Inflammatory macrophage treated with lipopolysaccharide for 4 hours (primary cell): ENCODE measurements around the gene ASIC3.

ENCODE experiments used
- DNase-seq: peaks from one replicate; pipeline ENCODE4 v3.0.0-alpha.2; 2020

Gene ASIC3

DNA sequence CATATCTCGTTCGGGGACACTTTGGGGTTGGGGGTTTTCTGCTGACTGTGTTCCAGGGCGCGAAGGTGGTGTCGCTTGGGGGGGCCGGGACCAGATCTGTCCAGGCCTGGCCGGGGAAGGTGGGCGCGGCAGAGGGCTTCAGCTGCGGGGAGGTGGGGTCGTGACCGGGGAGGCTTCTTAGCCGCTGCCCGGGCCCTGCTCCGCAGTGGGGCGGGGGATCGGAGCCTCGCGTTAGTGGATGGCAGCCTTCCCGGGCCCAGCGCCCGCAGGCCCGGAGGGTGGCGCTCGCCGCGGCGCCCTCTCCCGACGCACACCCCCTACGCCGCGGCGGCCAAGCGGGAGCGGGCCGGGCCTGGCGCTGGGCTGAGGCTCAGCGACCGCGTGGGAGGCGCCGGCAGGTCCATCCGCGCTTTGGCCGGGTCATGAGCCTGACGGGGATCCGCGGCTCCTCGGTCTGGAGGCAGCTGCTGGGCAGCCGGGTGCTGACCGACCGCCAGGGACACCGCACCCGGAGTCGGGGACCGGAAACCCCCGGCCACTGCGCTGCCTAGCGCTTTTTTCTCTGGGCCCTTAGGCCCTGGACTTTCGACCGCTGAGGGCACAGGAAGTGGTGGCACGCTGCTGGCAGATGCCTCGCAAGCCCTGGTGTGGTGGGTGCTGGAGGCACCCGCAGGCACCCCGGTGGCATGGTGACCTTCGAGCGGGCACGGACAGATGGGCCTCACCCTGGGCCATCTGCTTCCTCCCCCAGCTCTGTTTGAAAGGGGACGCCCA lies 39.1 kb downstream of the ASIC3 start:
- DNase-seq: peak; percentile 73

DNA sequence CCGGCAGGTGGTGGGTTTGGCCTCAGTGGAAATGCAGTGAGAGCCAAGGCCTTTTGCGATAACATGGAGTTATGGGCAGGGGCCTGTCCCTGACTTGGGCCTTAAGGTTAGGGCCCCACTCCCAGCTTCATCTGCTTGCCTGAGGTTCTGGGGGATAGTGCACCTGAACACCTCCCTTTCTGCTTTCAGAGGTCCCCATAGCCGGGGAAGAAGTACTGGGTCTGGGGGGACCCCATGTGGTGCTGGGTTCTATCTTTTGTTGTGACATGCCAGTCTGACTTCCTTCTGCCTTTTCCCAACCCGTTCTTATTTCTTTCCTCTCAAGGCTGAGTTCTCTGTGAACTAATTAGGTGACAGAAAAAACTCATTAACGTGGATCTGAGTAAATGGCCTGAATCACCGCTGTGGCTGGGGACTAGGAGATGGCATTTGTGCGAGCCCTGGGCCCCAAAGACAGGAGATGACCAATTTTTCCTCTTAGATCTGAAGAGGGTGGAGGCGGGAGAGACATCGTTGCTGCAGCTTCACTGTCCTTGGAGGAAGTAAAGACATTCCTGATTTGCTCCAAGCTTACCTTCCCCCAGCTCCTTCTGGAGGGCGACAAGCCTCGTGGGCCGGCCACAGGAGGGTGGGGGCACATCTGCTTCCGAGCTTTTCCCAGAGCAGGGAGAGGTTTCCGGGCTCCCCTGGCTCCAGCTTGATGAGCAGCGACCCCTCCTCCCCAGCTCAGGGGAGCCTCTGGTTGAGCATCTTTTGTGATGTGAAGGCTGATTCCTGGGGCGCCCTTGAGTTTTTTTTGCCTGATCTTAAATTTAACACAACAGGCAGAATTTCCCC lies 39.9 kb downstream of the ASIC3 start:
- peak; percentile 63 for DNase-seq

DNA sequence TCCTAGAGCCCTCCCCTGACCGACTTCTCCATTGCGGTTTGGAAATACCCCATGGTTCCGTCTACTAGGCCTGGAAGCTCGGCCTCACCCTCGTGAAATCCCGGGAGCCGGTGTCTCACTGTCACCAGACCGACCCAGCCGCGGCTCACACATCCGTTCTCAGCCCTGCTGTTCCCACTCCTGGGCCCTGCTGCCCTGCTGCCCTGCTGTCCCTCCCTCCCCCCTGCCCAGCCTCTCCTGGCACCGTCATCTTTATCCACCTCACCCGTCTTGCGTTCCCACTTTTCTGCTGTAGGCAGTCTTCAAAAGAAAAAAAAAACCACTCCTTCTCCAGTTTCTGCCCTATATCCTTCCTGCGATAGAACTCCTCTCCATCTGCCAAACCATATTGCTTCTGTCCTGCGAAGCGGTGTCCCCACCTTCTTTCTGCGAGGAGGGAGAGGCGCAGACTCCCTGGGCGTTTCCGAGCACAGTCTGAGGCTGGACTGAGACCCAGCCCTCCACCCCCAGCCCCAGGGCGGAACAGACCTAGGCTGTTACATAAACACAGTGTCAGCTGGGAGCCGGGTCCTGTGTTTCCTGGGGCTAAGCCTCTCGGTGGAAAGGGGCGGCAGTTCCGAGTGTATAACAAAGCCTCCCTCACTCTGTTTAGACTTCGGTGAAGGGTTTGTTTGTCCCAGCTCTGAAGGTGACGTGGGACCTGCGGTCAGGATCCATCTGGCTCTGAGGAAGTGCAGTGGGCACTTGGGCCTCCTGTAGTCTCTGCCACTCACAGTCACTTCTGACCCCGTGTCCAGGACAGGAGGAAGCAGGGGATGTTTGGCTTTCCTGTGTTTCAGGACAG lies 40.7 kb downstream of the ASIC3 start:
- peak; percentile 99 for DNase-seq

DNA sequence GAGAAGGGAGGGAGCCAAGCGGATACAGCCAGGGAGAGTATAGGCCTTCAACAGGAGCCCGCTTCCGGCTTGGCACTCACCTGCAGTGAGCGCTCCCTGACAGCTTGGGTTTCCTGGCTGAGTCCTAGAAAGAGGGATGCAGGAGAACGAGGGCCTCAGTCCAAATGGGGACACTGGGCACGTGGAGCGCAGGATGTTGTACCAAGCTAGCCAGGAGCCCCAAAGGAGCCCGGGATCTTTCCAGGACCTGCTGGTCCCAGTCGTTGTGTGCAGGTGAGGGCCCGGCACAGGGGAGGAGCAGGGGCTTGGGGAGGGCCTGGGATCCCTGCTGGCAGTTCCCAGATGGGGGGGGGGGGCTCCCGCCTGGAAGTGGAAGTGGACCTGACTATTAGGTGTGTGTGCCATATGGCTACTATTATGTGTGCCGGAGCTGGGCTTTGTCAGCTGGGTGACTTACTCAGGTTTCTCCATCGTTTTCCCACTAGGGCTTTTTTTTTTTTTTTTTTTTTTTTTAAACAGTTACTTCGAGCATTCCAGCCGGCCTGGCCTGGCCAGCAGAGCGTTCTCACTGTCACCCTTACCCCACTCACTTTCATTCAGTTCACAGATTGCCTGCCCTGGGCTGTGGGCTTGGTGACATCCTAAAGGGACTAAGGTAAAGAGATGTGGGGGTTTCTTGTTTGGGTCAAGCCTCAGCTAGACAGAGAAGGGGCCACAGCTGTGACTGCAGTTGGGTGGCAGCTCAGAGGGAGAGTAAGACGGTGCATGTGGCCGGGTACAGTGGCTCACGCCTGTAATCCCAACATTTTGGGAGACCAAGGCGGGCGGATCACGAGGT lies 41.8 kb downstream of the ASIC3 start:
- no peak for DNase-seq

DNA sequence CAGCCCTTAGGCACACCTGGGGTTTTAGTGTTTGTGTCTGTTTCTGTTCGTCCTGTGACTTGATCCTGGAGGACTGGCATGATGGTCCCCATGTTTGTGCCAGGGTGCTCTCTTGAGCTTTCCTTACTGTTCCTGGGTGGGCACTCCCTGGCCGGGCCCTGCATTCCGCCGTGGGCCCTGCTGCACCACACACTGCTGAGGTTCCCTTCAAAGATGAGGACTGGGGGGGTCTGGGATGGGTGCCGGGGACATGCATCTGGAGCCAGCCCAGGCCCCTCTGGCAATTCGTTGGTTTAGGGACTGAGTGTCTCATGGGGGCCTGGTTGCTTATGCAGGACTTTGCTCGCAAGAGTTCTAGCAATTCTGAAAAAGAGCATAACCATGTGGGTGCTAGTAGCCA lies 42.7 kb downstream of the ASIC3 start:
- no peak for DNase-seq

DNA sequence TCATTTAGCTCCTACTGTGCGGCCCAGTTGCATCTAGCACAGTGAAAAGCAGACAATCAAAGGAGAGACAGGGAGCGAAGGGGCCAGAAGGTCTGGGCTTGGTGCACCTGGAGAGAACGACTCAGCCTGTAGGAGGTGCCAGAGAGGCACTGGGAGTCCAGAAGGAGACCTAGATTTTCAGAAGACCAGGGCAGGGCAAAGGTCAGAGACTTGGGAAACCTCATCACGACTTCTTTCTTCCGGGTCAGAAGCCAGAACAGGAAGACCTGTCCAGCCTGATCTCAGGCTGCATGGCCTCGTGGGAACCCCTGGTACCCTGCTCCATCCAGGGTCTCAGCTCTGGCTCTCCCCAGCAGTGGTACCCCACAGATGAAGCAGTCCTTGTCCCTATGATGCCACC lies 43.1 kb downstream of the ASIC3 start:
- peak; percentile 82 for DNase-seq

DNA sequence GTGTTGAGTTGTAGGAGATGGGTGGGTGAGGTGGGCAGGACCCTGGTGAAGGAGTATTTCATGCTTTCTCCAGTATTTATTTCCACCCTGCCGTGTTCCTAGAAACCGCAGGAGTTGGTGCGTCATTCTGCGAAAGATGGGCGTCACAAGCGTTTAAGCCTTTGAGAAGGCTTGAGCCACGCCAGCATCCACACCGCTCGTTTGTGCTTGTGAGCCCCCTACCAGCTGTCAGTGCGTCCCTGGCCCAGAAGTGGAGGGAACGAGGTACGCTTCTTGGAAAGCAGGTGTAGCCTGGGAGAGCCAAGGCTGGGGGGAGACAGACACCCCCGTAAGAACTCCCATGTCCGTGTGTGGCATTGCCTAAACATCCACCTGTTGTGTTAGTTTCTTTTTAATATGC lies 43.7 kb downstream of the ASIC3 start:
- no peak for DNase-seq

DNA sequence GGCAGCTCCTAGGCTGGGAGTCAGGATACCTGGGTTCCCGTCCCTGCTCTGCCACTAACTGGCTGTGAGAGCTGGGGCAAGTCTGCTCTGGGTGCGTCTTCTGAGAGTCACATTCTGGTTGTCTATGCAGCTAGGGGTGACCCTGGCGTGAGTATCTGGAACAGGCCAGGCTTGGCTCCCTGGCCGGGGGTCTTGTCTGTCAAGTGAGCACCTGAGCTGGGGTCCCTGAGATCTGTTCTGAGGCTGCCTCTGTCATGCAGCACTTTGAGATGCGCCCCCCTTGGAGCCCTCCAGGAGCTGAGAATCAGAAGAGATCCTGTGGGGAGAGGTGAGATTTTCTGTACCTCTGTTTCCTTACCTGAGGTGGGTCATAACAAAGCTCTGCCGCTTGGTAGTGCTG lies 45.4 kb downstream of the ASIC3 start:
- DNase-seq: no peak

DNA sequence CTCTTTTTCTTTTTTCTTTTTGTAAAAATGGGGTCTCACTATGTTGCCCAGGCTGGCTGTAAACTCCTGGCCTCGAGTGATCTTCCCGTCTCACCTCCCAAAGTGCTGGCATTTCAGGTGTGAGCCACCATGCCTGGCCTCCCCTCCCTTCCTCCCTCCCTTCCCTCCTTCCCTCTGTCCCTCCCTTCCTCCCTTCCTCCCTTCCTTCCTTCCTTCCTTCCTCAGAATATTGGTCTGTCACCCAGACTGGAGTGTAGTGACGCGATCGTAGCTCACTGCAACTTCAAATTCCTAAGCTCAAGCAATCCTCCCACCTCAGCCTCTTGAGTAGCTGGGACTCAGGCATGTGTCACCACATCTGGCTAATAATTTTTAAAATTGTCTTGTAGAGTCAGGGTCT lies 46.3 kb downstream of the ASIC3 start:
- DNase-seq: no peak

DNA sequence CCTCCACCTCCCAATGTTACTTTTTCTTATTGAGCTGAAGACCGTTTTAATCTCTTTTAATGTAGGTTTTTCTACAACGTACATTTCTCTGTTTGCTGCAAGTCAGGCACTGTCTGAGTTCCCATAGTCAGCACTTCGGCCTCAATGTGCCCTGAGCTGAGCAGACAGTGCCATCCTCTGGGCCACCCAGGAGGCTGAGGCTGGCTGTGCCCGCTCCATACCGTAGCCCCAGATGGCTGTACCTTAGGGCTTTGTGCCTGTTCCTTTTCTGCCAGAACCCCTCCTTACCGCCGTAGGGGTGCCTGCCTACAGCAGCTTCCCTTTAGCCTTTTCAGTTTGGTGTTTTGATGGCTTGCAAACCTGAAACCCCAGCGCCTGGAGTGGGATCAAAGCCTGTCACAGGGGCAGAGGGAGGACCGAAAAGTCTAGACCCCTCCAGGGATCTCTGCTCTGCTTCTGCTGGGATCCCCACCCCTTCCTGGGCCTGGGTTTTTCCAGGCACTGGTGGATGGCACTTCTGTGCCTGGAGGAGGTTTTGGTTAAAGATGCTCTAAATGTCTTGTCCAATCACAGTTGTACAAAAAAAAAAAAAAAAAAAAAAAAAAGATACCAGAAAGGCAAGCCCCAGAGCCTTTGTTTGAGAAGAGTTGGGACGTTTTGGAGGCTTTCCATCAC lies 46.9 kb downstream of the ASIC3 start:
- no peak for DNase-seq

DNA sequence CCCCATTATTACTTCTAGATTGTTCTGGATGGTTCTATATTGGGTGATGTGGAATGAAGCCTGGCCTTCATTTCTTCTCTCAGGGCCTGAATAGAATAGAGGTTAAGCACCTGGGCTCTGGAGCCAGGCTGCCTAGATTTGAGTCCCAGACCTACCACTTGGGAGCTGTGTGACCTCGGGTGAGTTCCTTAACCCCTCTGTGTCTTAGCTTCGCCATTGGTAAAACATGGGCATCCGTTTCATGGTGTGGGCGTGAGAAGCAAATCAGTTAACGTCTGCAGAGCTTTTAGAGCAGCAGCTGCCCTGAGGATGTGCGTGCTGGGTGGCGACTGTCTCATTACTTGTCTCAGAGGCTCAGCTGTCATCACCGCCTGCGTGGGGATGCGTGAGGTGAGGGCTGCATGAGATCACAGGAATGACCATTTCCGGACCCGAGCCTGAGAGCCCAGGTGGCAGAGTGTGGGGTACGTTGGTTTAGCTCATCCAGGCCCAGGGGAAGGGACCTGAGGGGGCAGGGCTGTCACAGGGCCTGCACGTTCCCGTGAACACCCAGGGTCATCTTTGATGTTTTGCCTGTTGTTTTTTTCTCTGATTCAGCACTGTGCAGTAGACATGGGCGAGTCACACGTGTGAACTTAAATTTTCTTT lies 47.6 kb downstream of the ASIC3 start:
- no peak for DNase-seq

DNA sequence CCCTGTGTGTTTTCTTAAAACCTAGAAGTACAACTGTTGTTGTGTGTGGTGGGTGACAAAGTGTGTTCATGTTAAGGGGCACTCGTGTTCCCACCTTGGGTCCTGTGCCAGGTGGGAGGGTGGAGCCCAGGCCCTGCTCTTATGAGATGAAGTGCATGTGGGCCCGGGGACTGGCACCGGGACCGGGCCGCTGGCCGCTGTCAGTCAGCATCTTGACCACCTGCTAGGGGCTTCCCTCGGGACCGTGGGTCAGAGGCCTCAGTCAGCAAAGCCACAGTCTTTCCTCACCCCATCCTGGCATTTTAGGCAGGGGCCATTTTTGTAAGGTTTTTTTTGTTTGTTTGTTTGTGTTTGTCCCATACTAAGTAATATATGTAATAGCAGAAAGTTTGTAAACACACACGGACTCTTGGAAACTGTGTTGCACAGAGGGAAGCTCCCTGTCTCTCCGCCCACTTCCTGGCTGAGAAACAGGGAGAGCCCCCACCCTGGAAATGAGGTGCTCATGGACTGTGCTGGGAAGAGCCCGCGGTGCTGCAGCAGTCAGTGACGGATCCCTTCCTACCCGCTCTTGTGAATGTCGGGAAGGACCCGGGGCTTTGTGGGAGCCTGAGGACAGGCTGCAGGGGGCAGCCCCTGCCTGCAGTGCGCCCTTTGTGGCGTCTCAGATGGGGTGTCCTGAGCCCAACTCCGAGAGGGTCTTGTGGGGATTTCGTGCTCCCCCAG lies 51.3 kb downstream of the ASIC3 start:
- no peak for DNase-seq

DNA sequence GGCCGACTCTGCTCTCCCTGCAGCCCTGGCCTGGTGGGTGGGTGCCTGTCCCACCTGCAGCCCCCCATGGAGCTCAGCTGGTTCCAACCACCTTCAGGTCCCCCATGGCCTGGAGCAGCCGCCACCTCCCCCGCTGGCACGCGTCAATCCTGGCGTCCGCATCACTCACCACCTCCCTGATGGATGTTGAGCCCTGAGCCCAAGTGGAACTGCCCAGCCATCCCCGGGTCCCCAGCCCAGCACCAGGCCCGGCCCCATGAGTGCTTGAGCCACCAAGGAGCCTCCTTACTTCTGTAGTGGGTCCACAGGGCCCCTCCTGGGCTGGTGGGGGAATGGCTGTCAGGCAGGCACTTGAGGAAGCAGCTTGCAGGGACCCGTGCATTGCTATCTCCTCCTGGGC lies 52.6 kb downstream of the ASIC3 start:
- DNase-seq: no peak

DNA sequence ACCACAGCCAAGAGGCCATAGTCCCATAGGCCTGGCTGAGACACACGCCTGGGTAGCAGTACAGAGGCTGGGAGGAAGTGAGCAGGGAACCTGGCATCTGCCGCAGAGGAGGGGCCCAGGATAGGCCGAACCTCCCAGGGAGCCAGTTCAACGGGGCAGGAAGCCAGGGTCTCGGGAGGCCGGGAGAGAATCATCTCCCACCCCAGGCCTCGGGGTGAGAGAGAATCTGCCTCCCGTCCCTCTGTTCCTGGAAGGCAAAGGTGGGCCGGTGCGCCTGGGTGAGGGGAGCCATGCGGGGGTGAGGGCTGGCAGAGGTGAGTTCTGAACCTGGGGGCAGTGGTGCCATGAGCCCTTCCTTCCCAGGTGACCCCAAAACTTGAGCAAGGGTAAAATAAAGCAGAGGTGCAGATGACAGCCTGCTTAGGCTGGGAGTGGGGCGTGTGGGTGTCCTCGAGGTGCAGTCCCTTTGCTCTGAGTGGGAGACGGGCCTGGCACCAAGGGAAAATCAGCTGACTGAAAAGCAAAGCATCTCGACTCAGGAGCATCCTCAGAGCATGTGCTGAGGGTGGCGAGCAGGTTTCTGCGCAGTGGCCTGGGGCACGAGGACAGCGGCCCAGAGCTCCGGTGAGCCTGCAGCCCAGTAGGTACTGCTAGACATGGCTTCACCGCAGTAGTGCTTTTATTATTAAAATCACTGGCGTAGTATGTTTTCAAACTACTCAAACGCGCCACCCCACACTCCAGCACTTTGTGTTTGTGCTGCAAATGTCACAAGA lies 53.5 kb downstream of the ASIC3 start:
- no peak for DNase-seq
